NCI-H128 (cell line): ENCODE data around the gene KIF1A.

Experiments used
- DNase-seq: peaks from one replicate; lab custom pipeline; 2025; ENCODE audit not compliant: unreplicated experiment; lab: John Stamatoyannopoulos, UW

The KIF1A gene, protein sequence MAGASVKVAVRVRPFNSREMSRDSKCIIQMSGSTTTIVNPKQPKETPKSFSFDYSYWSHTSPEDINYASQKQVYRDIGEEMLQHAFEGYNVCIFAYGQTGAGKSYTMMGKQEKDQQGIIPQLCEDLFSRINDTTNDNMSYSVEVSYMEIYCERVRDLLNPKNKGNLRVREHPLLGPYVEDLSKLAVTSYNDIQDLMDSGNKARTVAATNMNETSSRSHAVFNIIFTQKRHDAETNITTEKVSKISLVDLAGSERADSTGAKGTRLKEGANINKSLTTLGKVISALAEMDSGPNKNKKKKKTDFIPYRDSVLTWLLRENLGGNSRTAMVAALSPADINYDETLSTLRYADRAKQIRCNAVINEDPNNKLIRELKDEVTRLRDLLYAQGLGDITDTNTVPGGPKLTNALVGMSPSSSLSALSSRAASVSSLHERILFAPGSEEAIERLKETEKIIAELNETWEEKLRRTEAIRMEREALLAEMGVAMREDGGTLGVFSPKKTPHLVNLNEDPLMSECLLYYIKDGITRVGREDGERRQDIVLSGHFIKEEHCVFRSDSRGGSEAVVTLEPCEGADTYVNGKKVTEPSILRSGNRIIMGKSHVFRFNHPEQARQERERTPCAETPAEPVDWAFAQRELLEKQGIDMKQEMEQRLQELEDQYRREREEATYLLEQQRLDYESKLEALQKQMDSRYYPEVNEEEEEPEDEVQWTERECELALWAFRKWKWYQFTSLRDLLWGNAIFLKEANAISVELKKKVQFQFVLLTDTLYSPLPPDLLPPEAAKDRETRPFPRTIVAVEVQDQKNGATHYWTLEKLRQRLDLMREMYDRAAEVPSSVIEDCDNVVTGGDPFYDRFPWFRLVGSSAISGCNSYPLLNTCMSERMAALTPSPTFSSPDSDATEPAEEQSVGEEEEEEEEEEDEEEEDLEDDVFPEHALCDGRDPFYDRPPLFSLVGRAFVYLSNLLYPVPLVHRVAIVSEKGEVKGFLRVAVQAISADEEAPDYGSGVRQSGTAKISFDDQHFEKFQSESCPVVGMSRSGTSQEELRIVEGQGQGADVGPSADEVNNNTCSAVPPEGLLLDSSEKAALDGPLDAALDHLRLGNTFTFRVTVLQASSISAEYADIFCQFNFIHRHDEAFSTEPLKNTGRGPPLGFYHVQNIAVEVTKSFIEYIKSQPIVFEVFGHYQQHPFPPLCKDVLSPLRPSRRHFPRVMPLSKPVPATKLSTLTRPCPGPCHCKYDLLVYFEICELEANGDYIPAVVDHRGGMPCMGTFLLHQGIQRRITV (N-terminal part only)

DNA sequence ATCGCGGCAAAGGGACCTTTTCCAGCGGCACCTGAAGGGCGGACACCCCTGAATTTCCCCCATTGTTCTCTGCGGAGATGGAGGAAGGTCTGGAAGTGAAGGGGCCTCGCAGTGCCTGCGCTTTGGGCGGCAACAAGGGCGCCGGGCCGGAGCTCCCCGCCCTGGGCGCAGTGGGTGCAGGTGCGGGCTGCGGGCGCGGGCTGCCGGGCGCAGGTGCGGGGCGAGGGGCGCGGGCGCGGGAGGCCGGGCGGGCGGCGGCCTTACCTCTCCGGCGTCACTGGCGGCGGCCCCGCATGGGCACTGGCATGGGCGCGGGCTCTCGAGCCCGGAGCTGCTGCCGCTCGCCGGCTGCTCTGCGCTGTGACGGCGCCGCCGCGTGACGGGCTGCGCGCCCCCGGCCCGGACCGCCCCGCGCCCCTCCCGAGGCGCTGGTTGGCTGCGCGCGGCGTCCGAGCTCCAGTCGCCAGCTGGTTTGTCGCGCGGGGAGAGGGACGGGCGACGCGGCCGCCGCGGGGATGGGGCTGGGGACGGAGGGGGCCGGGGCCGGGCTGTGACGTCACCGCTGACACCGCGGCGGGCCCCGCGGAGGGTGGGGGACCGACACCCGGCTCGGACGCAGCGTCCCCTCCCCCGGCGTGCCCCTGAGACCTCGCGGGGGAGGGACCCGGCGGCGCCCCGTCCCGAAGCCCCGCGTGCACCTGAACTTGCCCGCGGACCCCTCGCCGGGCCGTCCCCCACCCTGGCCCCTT is at the start of gene KIF1A:
KIF1A (minus strand) TSS at position 362 of the 749 bp plus-strand sequence. CDS start 22,467 bp downstream, outside the sequence.
- DNase-seq, result peak; percentile 75

DNA sequence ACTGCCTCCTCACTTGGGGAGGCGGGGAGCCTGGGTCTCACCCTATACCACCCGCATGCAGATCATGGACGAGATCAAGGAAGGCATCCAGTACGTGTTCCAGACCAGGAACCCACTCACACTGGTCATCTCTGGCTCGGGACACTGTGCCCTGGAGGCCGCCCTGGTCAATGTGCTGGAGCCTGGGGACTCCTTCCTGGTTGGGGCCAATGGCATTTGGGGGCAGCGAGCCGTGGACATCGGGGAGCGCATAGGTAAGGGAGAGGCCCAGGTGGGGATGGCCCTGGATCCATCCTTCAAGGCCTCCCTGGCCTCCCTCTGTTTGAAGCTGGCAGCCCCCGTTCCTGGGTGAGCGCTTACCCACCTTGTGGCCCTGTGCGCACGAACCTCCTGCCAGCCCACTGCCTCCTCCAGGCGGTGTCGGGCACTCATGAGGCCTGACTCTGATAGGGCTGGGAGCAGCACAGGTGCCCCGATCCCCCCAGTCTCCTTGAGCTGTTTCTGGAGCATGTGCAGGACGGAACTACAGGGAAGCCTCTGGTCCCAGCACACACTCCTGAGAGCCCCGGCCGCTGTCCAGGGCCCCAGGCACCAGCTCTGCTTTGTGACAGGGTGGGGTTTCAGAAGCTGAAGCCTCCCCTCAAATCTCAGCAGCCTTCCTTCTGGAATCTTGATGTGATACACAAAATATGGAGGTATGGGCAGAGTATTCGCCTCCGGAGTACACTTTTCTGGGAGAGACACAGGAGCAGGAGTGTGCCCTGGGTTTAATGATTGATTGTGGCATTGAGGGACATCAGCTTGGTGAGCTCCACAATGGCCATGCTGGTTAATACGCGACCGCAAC is 49.3 kb upstream of the KIF1A start:
- DNase-seq, result no peak

DNA sequence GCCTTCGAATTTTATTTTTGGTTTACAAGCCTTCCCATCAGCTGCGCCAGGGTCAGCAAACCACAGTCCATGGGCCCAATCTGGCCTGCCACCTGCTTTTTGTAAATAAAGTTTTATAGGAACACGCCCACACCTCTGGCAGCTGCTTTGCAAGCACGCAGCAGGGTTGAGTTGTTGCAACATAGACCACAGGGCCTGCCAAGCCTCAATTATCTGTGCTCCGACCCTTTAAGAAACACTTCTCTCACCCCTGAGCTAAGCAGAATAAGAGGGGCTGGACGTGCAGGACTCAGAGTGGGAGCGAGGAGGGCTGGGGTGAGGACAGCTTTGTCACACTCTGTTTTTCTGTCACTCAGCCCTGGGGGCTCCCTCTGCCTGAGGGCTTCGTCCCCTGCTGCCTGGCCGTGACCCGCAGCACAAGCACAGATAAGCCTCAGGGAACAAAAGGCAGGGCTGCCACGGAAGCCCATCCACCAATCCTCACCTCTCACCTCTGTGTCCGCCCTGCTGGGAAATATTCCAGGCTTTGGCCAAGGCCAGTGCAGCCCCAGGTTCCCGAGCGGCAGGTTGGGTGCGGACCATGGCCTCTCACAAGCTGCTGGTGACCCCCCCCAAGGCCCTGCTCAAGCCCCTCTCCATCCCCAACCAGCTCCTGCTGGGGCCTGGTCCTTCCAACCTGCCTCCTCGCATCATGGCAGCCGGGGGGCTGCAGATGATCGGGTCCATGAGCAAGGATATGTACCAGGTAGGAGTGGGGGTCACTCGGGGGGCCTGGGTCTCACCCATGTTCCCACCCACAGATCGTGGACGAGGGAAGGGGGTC is 48.5 kb upstream of the KIF1A start, which contains the start of gene AGXT:
AGXT (plus strand) TSS at position 539 of the 823 bp plus-strand sequence; CDS start at position 581, 42 bp downstream.
- no peak for DNase-seq

DNA sequence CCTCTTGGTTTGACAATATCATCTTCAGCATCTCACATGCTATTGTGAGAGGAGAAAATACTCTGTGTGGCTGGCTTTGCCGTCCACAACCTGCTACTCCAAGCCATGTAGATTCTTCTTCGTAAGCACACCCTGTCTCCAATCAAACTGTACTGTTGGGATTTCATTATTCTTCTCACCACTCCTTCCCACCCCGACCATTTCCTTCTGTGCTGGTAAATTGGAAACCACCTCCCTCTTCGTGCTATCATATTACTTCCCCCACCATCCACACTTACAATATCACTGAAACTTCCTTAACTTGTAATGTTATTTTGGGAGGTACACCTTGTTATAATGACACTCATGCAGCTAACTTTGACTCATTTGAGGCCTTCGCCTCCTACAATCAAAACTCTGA is 45.4 kb upstream of the KIF1A start:
- no peak for DNase-seq

DNA sequence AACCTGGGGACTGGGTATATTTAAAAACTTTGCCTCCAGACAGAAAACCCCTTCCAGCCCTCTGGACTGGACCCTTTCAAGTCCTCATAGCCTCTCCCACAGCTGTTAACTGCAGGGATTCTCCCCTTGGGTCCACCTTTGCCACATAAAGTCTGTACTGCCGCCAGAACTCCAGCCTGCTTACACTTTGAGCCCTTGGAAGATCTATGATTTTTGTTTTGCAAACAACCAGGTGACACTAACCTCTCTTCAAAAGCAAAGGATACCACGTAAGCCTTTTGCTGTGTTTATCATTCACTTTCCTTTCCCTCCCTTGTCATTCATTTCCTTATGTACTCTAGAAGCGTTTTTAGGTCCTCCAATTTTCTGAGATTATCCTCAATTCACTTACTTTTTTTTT is 44.5 kb upstream of the KIF1A start:
- DNase-seq, result no peak

DNA sequence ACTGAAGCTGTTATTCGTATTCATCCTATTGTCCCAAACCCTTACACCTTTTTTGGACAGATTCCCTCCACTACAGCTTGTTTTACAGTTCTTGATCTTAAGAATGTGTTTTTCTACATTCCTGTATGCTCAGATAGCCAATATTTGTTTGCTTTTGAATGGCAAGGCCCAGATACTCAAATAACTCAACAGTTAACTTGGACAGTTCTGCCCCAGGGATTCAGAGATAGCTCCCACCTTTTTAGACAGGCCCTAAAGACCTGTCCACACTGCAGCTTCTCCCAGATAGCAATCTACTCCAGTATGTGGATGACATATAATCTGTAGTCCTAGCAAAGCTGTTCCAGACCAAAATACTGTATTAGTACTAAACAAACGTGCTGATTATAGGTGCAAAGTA is 41.5 kb upstream of the KIF1A start:
- no peak for DNase-seq

DNA sequence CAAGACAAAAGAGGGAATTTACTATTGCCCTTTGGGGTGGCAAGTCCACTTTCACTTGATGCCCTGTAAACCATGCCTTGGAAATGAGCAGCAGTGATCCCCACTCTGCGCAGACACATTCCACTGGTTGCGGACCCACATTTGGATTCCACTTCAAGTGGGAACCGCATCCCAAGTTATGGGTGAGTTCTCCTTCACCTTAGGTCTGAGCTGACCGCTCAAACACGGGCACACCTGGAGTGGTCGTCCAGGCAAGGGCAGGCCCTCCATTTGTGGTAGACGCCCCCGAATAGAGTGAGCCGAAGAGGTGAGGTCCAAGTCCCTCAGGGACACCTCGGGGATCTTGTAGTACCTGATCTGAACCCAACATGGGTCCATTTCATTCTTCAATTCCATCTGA is 38.9 kb upstream of the KIF1A start:
- no peak for DNase-seq

DNA sequence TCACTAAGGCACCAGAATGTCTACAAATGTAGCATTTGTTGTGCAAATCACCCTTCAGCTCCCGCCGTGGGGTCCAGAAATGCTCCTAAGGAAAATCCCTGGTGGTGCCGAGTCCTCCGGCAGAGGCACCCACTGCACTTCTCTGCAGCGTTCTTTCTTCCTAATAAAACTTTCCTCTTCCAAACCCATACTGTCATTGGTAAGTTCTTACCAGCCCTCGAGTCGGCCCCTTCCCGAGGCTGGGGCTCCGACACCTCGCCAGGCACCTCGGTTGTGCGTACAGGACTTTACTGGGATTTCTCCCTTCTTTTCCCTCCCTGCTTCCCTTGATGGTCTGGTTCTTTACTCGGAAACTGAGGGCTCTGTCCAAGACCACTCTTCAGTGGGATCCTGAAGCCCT is 38.3 kb upstream of the KIF1A start:
- no peak for DNase-seq

DNA sequence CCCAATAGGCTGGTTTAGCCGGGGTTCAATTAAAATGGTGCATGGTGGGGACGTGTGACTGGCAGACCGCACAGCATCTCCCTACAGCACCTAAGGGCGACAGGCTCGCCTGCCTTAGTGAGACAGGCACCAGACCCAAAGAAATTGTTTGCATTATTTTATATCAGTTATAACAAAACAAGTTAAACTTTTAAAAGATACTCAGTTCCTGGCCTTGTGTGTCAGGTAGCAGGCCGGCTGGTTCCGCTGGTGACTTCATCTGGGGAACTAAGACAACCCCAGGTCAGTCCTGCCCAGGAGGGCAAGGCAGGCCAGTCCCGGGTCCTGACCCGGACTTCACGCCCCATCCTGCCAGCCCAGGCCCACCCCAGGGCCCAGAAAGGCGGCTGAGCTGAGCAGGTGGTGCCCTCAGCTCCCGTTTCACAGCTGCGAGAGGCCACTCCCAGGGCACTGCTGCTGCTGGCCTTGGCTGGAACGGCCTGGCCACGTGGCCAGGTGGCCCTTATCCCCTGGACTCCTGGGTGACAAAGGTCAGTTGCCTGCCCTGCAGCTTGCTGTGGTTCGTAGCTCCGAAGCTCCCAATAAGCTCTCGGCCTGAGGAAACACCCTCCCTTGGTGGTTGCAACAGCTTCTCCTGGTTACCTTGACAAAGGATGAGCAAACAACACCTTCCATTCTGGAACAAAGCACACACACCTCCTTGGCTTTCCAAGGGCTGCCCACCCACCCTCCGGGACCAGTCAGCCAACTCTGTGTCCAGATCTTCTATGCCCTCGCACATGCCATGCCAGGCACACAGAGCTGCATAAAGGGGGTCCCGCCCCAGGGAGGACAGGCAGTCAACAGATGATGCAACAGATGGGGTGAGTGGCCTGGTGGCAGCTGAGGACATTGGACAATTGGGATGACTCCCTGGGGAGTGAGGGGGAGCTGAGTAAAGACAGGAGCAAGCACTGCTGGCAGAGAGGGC is 37.3 kb upstream of the KIF1A start:
- DNase-seq, result no peak

DNA sequence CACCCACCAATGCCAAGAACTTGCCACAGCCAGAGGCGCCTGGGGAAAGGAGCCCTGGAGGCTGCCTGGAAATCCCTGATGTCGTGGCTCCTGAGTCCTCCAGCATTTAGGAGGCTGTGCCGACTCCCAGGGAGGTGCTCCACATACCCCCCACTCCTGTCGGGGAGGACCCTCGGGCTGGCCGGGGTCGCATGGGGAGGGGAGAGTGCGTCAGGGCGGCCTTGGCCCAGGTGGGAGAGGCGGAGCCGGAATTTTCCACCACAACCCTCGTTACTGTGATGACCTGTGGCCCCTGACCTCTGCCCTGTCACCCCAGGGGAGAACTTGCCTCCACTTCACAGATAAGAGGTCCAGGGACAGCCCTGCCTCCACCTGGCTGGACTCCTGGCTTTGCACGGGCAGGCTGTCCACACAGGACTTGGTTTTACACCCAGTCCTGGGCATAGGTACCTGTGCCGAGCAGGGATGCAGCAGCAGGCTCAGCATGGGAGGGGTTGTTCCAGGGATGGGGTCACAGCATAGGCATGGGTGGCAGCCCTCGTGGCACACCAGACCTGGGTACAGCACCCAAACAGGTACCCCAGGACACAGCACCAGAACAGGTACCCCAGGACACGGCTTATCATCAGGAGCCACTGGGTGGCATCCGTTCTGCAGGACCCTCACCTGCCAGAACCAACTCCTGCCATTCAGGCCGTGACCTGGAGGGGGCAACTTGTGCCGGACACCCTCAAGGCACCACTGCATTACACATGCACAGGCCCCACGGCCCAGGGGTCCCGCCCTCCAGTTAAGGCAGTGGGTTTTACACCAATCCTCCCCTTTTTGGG is 36.3 kb upstream of the KIF1A start:
- DNase-seq, result no peak

DNA sequence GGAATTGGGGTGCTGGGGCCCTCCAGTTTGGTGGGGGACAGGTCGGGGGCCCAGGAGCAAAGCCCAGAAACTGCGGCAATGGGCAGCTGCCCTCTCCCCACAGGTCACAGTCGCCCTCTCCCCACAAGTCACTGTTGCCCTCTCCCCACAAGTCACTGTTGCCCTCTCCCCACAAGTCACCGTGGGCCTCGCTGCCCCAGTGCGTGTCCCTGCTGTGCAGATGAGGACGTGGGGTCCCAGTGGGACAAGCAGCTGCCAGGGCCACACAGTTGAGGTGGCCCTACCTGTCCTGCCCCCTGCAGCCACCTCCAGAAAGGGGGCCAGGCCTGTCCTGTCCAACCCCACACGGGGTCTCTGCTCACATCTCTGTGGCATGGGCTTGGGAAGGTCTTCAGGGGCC is 35.7 kb upstream of the KIF1A start:
- no peak for DNase-seq

DNA sequence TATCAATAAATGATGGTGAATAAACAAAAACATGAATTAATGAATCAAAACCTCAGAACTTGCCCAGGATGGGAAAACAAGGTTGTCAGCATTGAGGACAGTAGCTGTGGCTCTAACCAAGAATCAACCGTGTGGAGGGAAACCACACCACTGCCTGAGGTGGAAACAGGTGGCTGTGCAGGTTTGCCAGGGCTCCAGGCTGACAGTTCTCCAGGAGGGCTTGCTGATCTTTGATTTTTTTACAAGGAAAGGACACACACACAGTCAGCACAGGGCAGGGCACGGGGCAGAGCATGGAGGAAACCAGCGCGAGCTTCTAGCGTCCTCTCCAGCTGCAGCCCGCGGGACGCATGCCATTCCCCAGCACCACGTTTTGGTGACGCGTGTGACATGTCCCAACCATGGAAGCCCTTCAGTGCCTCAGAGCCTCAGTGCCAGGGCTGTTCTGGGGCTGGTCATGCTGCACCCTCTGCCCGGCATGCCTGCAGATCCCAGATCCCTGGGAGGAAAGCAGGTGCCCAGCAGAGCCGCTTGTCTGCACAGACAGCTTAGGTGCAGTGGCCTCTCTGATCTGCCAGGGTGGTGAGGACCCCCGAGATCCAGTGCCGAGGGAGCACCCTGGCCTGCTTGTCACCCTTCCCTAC is 32.8 kb upstream of the KIF1A start:
- DNase-seq, result no peak

DNA sequence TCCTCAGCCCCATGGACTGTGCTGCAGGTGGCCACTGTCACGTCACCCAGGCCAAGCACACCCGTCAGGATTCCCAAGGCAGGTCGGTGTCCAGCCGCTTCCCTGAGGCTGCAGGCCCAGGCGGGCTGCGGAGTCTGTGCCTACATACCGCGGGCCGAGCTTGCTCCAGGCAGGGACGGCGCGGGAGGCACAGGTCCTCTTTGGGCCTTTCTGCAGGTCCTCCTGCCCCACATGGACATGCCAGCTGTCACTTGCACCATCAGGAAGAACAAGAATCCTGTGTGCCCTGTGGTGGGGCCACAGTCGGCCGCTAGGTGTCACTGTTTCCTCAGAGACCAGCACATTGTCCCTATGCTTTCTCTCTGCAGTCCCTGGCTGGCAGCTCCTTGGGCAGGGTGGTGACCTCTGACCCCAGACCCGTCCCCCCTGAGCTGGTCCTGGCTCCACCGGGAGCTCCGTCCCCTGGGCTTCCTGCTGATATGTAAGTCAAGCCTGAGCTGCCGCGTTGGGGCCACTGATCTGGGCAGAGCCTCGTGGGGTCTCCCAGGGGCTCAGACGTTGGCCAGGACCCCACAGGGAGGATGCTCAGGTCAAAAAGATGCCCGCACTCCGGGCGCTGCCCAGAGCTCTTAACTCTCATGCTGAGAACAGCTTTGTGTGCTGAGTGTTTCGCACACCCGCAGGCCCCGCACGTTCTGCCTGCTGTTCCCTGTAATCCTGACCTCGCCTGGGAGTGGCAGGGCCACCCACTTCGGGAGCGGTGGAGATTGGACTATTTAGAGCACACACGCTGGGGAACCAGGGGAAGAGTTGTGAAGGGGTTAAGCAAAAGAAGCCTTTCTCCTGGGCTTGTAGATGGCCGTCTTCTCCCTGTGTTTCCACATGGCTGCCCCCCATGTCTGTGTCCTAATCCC is 31.3 kb upstream of the KIF1A start:
- peak; percentile 42 for DNase-seq

DNA sequence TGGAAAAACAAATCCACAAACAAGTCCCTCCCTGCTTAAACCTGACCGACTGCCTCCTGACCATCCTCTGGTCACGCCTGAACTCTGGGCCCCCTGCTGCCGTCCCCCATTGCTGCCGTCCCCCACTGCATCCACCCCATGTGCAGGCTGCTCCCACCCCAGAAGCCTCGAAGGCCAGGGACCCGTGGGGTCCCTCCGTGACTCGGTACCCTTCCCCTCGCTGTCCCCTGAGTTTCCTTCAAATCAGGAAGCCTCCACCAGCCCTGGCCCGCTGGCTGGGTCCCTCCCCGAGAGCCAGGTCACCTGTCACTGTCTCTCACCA is 30.7 kb upstream of the KIF1A start:
- no peak for DNase-seq

DNA sequence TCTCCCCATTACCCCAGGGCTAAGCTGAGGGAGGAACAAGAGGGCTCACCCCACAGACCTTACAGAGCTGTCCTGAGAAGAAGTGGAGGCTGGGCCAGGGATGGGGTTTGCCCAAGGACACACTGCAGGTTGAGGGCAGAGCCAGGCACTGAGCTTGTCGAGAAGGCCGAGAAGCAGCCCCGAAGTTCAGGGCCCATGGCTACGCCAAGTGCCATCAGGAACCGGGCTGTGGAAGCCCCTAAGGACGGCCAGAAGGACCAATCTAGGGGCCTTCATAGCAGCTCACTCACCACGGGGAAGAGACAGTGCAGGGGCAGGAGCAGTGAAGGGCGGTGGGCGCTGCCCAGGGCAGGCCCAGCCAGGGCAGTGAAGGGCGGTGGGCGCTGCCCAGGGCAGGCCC is 30.0 kb upstream of the KIF1A start:
- no peak for DNase-seq
